Neural cell (in vitro differentiated cells): ENCODE results near the gene CAMK1D. TPM values are rescaled to one million over a fixed set of nuclear protein-coding genes. Genes with fewer than 3 reads are reported as not detected.

Experiments
- H2AFZ ChIP-seq: fragments of 200-600, 300-800 bp; sonication (generic), shearing (Covaris generic); 2 replicates; pipeline ENCODE4 v1.6.0; 2014; ENCODE audit warnings: low read depth, mild to moderate bottlenecking, antibody characterized with exemption, low read length, moderate library complexity
- H3F3A ChIP-seq: fragments of 200-600 bp; shearing (Covaris generic); 2 replicates; pipeline ENCODE4 v1.6.1; 2016; ENCODE audit warnings: mild to moderate bottlenecking, moderate library complexity, mixed read lengths, antibody characterized with exemption, low read length; ENCODE audit not compliant: insufficient read depth, poor library complexity, severe bottlenecking
- H3K27ac ChIP-seq: fragments of 200-600, 300-800 bp; sonication (generic), shearing (Covaris generic); 2 replicates; pipeline ENCODE4 v1.5.1; 2014; ENCODE audit warnings: mild to moderate bottlenecking, low read length, moderate library complexity
- H3K27me3 ChIP-seq: fragments of 300-800, 200-600 bp; sonication (generic), shearing (Covaris generic); 2 replicates; pipeline ENCODE4 v1.6.0; 2014; ENCODE audit warnings: mild to moderate bottlenecking, low read depth, low read length, moderate library complexity; ENCODE audit not compliant: insufficient read depth
- H3K36me3 ChIP-seq: fragments of 300-800, 200-600 bp; sonication (generic), shearing (Covaris generic); 2 replicates; pipeline ENCODE4 v1.5.1; 2014; ENCODE audit warnings: mild to moderate bottlenecking, antibody characterized with exemption, low read length, moderate library complexity; ENCODE audit not compliant: insufficient read depth
- H3K4me2 ChIP-seq: fragments of 300-800, 200-600 bp; sonication (generic), shearing (Covaris generic); 2 replicates; pipeline ENCODE4 v1.6.0; 2014; ENCODE audit warnings: mild to moderate bottlenecking, low read length
- H3K4me3 ChIP-seq: fragments of 300-800, 200-600 bp; sonication (generic), shearing (Covaris generic); 2 replicates; pipeline ENCODE4 v1.5.1; 2014; ENCODE audit warnings: mild to moderate bottlenecking, low read length, moderate library complexity
- H3K79me2 ChIP-seq: fragments of 200-600 bp; shearing (Covaris generic); replicated peaks from 2 replicates; pipeline ENCODE4 v1.6.0; 2014; ENCODE audit warnings: mild to moderate bottlenecking, low read length, moderate library complexity; ENCODE audit not compliant: insufficient read depth
- H3K9ac ChIP-seq: fragments of 300-800, 200-600 bp; sonication (generic), shearing (Covaris generic); 2 replicates; pipeline ENCODE4 v1.6.1; 2016; ENCODE audit warnings: mild to moderate bottlenecking, low read length, mixed read lengths
- H3K9me2 ChIP-seq: fragments of 200-600 bp; shearing (Covaris generic); 2 replicates; pipeline ENCODE4 v1.6.1; 2016; ENCODE audit warnings: mild to moderate bottlenecking, low read length, mixed read lengths; ENCODE audit not compliant: insufficient read depth
- H3K9me3 ChIP-seq: fragments of 200-600, 300-800 bp; sonication (generic), shearing (Covaris generic); 2 replicates; pipeline ENCODE4 v1.6.1; 2016; ENCODE audit warnings: mild to moderate bottlenecking, mixed run types, low read length, moderate library complexity, mixed read lengths
- H4K20me1 ChIP-seq: fragments of 200-600 bp; shearing (Covaris generic); 2 replicates; pipeline ENCODE4 v1.6.1; 2016; ENCODE audit warnings: mild to moderate bottlenecking, mixed run types; ENCODE audit not compliant: insufficient read depth
- CTCF ChIP-seq: fragments of 450-650 bp; IDR thresholded peaks from 2 replicates; pipeline ENCODE4 v1.5.1; 2014; ENCODE audit warnings: antibody characterized with exemption, mild to moderate bottlenecking, moderate library complexity; ENCODE audit not compliant: poor library complexity, severe bottlenecking
- EP300 ChIP-seq: fragments of 450-650 bp; conservative IDR thresholded peaks from 2 replicates; pipeline ENCODE4 v1.6.1; 2014; ENCODE audit warnings: antibody characterized with exemption, mild to moderate bottlenecking, moderate library complexity; ENCODE audit not compliant: poor library complexity, severe bottlenecking
- EZH2 ChIP-seq: fragments of 200-600, 300-800 bp; shearing (Covaris generic), sonication (generic); IDR thresholded peaks from 2 replicates; pipeline ENCODE4 v1.6.1; 2014; ENCODE audit warnings: antibody characterized with exemption, low read length, borderline replicate concordance, mild to moderate bottlenecking; ENCODE audit not compliant: insufficient read depth, poor library complexity, severe bottlenecking
- MXI1 ChIP-seq: fragments of 450-650 bp; conservative IDR thresholded peaks from 2 replicates; pipeline ENCODE4 v1.6.1; 2014; ENCODE audit warnings: antibody characterized with exemption, mild to moderate bottlenecking; ENCODE audit not compliant: poor library complexity, severe bottlenecking
- POLR2AphosphoS5 ChIP-seq: IDR thresholded peaks from 2 replicates; pipeline ENCODE4 v1.6.1; 2012
- RAD21 ChIP-seq: fragments of 450-650 bp; conservative IDR thresholded peaks from 2 replicates; pipeline ENCODE4 v1.6.1; 2014; ENCODE audit warnings: antibody characterized with exemption, mild to moderate bottlenecking, moderate library complexity
- REST ChIP-seq: IDR thresholded peaks from 2 replicates; pipeline ENCODE4 v1.6.1; 2012; ENCODE audit warnings: borderline replicate concordance
- SMC3 ChIP-seq: fragments of 450-650 bp; conservative IDR thresholded peaks from 2 replicates; pipeline ENCODE4 v1.6.1; 2014; ENCODE audit warnings: antibody characterized with exemption, mild to moderate bottlenecking, moderate library complexity; ENCODE audit not compliant: poor library complexity
- TAF1 ChIP-seq: IDR thresholded peaks from 2 replicates; pipeline ENCODE4 v1.6.1; 2012; ENCODE audit warnings: low read depth
- polyA plus RNA-seq: library from polyadenylated mRNA; depleted of rRNA; stranded (reverse); fragments of >200 nt; gene quantifications from 2 replicates; pipeline ENCODE4 v1.2.3, GENCODE V29; 2014

The CAMK1D gene
- polyA plus RNA-seq, 1 donor from 2014 or later = 13.8 TPM

GRCh38 chr10:12511651-12512050 is 162.3 kb downstream of the CAMK1D start:
- Histone ChIP-seq H3K79me2 (no peaks in the 10 kb centered on the region), H3K36me3 (no peaks in the 10 kb centered on the region), H2AFZ (no peak overlapping the region), H3K27ac (peak overlapping the region; percentile 75), H3K9ac (peak overlapping the region; percentile 44), H3K4me3 (no peak overlapping the region), H3F3A (no peaks in the 10 kb centered on the region), H3K9me2 (no peaks in the 10 kb centered on the region), H4K20me1 (no peaks in the 10 kb centered on the region), H3K27me3 (no peaks in the 10 kb centered on the region), H3K4me2 (no peak overlapping the region), H3K9me3 (no peaks in the 10 kb centered on the region)
- TF ChIP-seq RAD21 = no peak
- TF ChIP-seq POLR2AphosphoS5 = no peak
- no peak for TF ChIP-seq REST
- no peak for TF ChIP-seq SMC3
- no peak for TF ChIP-seq EP300
- TF ChIP-seq CTCF = no peak
- no peak for TF ChIP-seq TAF1
- no peak for TF ChIP-seq EZH2
- no peak for TF ChIP-seq MXI1

- no peaks in the 10 kb centered on the region for H3F3A ChIP-seq
- no peaks in the 10 kb centered on the region for H3K27me3 ChIP-seq
- H3K79me2 ChIP-seq = no peaks in the 10 kb centered on the region
- no peak overlapping the region for H2AFZ ChIP-seq
- TF ChIP-seq CTCF (no peak), EZH2 (no peak), EP300 (no peak), MXI1 (no peak), RAD21 (no peak), REST (no peak), TAF1 (no peak), POLR2AphosphoS5 (no peak), SMC3 (no peak)
- H3K9ac ChIP-seq = peak overlapping the region; percentile 48
- no peaks in the 10 kb centered on the region for H3K9me2 ChIP-seq
- no peak overlapping the region for H3K4me2 ChIP-seq
- H3K36me3 ChIP-seq = no peaks in the 10 kb centered on the region
- H3K4me3 ChIP-seq = no peak overlapping the region
- no peaks in the 10 kb centered on the region for H4K20me1 ChIP-seq
- no peaks in the 10 kb centered on the region for H3K9me3 ChIP-seq
- peak overlapping the region; percentile 94 for H3K27ac ChIP-seq
Measured at GRCh38 chr10:12512332-12513002, 163.1 kb downstream of the CAMK1D start.
